Fibroblast of lung (primary cell): ENCODE data around the gene RUFY2. TPM values are rescaled to one million over a fixed set of nuclear protein-coding genes. Genes with fewer than 3 reads are reported as not detected.

Experiments used
- DNase-seq, 2 donors: peaks; one replicate each; pipeline versions ENCODE4 v3.0.0 to v3.0.0-alpha.2; 2010; ENCODE audit warnings: low read depth in 2 of 2
- H2AFZ ChIP-seq: 2 replicates; pipeline ENCODE4 v1.5.1; 2012; ENCODE audit warnings: low read length, control low read depth, inconsistent platforms
- H3K27ac ChIP-seq: 2 replicates; pipeline ENCODE4 v1.5.1; 2011; ENCODE audit warnings: low read length, control low read depth; ENCODE audit not compliant: insufficient read depth
- H3K27me3 ChIP-seq: 2 replicates; pipeline ENCODE4 v1.5.1; 2011; ENCODE audit warnings: mild to moderate bottlenecking, low read length; ENCODE audit not compliant: control insufficient read depth, insufficient read depth
- H3K36me3 ChIP-seq: 2 replicates; pipeline ENCODE4 v1.5.1; 2011; ENCODE audit warnings: low read length; ENCODE audit not compliant: control insufficient read depth, insufficient read depth
- H3K4me1 ChIP-seq: 2 replicates; pipeline ENCODE4 v1.5.1; 2011; ENCODE audit warnings: low read length; ENCODE audit not compliant: control insufficient read depth, insufficient read depth; ENCODE audit errors: extremely low read depth
- H3K4me2 ChIP-seq: 2 replicates; pipeline ENCODE4 v1.5.1; 2011; ENCODE audit warnings: low read length, control low read depth; ENCODE audit not compliant: insufficient read depth; ENCODE audit errors: extremely low read depth
- H3K4me3 ChIP-seq, 4 experiments: fragments of 200-600 bp in 1 of 4; sonication (generic) in 1 of 4; replicated peaks in 1 of 4; 2 replicates each; pipeline ENCODE4 v1.5.1; 2011 to 2016; ENCODE audit warnings: low read length in 4 of 4, low read depth in 3 of 4, mild to moderate bottlenecking in 3 of 4, control low read depth in 2 of 4, inconsistent platforms in 1 of 4, mixed read lengths in 1 of 4; ENCODE audit not compliant: insufficient read depth in 1 of 4; ENCODE audit errors: control extremely low read depth in 1 of 4
- H3K79me2 ChIP-seq: 2 replicates; pipeline ENCODE4 v1.5.1; 2012; ENCODE audit warnings: mild to moderate bottlenecking, low read length, inconsistent platforms; ENCODE audit not compliant: control insufficient read depth, insufficient read depth
- H3K9ac ChIP-seq: 2 replicates; pipeline ENCODE4 v1.5.1; 2011; ENCODE audit warnings: mild to moderate bottlenecking, low read length, control low read depth; ENCODE audit not compliant: insufficient read depth
- H3K9me3 ChIP-seq: 2 replicates; pipeline ENCODE4 v1.5.1; 2012; ENCODE audit warnings: low read depth, low read length; ENCODE audit not compliant: control insufficient read depth, insufficient read depth
- H4K20me1 ChIP-seq: 2 replicates; pipeline ENCODE4 v1.5.1; 2011; ENCODE audit warnings: low read length; ENCODE audit not compliant: control insufficient read depth, insufficient read depth; ENCODE audit errors: extremely low read depth
- EZH2 ChIP-seq: IDR thresholded peaks from 2 replicates; pipeline ENCODE4 v1.5.1; 2012; ENCODE audit warnings: low read length, control low read depth, mild to moderate bottlenecking; ENCODE audit errors: missing control alignments
- polyA plus RNA-seq, 2 donors: library from polyadenylated mRNA; depleted of rRNA in 1 of 2; stranded (reverse) in 1 of 2; unstranded in 1 of 2; fragments of >200 nt; gene quantifications; 2 replicates each; pipeline ENCODE4 v1.2.1, GENCODE V29; 2011 to 2012; ENCODE audit warnings: missing spikeins in 1 of 2
- total RNA-seq: library from RNA; depleted of rRNA; stranded (reverse); fragments of >200 nt; gene quantifications from 2 replicates; pipeline ENCODE4 v1.2.1, GENCODE V29; 2014
- TF ChIP-seq, protein P1 (sequence below), 2 donors: IDR thresholded peaks in 1 of 2; conservative IDR thresholded peaks in 1 of 2; 1 replicate in 1 of 2; 2 replicates in 1 of 2; pipeline ENCODE4 v1.5.1; 2011 to 2012; ENCODE audit warnings: low read length in 2 of 2, control low read depth in 1 of 2, inconsistent platforms in 1 of 2, low read depth in 1 of 2, mild to moderate bottlenecking in 1 of 2

RUFY2 gene
- total and polyA plus RNA-seq, 2 donors (not counting 1 experiment from before 2014, with no cell fraction given): 18.4 to 25.9 TPM

DNA sequence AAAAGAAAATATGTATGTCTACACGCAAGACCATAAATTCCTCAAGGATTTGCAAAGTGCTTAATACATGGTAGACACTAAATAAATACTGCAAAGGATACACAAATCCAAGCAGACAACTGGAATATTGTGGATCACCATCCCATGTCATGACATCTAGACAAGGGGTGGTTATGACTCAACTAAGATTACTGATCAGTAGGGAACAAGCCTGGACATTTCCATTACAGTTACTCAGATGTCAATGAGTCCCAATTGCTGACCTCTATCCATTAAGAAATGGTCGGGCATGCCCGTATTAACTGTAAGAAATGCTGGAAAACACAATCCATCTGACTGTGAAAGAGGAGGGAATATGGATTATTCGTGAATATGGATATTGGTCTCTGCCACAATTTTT, 27.6 kb upstream of the RUFY2 start:
- Histone ChIP-seq H3K36me3 (no peaks in the 10 kb centered on the region), H3K9me3 (no peaks in the 10 kb centered on the region), H3K4me3 (no peak overlapping the region), H3K27me3 (no peaks in the 10 kb centered on the region), H2AFZ (no peak overlapping the region), H3K27ac (no peak overlapping the region), H3K9ac (no peak overlapping the region), H4K20me1 (no peaks in the 10 kb centered on the region), H3K4me2 (no peak overlapping the region), H3K79me2 (no peaks in the 10 kb centered on the region), H3K4me1 (no peaks in the 10 kb centered on the region)
- no peak for TF ChIP-seq EZH2
- TF ChIP-seq, protein P1, sequence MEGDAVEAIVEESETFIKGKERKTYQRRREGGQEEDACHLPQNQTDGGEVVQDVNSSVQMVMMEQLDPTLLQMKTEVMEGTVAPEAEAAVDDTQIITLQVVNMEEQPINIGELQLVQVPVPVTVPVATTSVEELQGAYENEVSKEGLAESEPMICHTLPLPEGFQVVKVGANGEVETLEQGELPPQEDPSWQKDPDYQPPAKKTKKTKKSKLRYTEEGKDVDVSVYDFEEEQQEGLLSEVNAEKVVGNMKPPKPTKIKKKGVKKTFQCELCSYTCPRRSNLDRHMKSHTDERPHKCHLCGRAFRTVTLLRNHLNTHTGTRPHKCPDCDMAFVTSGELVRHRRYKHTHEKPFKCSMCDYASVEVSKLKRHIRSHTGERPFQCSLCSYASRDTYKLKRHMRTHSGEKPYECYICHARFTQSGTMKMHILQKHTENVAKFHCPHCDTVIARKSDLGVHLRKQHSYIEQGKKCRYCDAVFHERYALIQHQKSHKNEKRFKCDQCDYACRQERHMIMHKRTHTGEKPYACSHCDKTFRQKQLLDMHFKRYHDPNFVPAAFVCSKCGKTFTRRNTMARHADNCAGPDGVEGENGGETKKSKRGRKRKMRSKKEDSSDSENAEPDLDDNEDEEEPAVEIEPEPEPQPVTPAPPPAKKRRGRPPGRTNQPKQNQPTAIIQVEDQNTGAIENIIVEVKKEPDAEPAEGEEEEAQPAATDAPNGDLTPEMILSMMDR (conservative IDR thresholded peaks at IDR 0.05 in 1 of 2, IDR thresholded peaks at IDR 0.05 in 1 of 2; ENCODE audit: low read depth in 1 of 2, low read length in 2 of 2): no peak
- peak; percentile 1 to 12 for DNase-seq

DNA sequence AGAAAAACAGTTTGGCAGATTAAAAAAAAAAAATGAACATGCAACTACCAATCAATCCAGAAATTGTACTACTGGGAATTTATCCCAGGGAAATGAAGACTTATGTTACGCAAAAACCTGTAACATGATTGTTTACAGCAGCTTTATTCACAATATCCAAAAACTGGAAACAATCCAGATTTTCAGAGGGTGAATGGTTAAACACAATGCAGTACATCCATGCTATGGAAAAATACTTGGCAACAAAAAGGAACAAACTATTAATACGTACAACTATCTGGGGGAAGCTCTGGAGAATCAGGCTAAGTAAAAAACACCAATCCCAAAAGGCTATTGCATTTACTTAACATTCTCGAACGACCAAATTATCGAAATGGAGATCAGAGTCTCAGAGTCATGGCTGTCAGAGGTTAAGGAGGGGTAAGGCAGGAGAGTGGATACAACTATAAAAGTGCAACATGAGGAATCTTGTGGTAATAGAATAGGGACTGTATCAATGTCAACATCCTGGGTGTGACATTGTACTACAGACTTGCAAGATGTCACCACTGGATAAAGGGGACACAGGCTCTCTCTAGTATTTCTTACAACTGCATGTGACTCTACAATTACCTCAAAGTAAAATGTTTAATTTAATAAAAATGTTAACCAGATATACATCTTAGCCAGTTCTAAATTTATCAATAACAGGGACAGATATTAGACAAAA, 21.5 kb upstream of the RUFY2 start:
- H3K4me3 ChIP-seq: no peak overlapping the region
- H3K9me3 ChIP-seq: no peaks in the 10 kb centered on the region
- no peaks in the 10 kb centered on the region for H3K36me3 ChIP-seq
- H3K9ac ChIP-seq: no peak overlapping the region
- H3K27me3 ChIP-seq: no peaks in the 10 kb centered on the region
- DNase-seq: peak in 1 of 2 donors; percentile 46
- H3K4me2 ChIP-seq: no peak overlapping the region
- H3K79me2 ChIP-seq: no peaks in the 10 kb centered on the region
- H4K20me1 ChIP-seq: no peaks in the 10 kb centered on the region
- H3K27ac ChIP-seq: no peak overlapping the region
- H3K4me1 ChIP-seq: no peaks in the 10 kb centered on the region
- no peak overlapping the region for H2AFZ ChIP-seq
- TF ChIP-seq, protein P1 (conservative IDR thresholded peaks at IDR 0.05 in 1 of 2, IDR thresholded peaks at IDR 0.05 in 1 of 2; ENCODE audit: low read depth in 1 of 2, low read length in 2 of 2): no peak
- TF ChIP-seq EZH2: no peak

DNA sequence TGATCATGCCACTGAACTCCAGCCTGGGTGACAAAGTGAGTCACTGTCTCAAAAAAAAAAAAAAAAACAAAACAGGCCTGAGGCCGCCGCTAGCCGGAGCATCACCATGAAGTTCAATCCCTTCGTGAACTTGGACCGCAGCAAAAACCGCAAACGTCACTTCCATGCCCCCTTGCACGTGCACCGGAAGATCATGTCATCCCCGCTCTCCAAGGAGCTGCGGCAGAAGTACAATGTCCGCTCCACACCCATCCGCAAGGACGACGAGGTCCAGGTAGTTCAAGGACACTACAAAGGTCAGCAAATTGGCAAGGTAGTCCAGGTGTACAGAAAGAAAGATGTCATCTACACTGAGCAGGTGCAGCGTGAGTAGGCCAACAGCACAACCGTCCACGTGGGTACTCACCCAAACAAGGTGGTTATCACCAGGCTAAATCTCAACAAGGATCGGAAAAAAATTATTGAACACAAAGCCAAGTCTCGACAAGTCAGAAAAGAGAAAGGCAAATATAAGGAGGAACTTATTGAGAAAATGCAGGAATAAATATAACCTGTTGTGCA, 17.5 kb upstream of the RUFY2 start:
- no peak overlapping the region for H3K9ac ChIP-seq
- no peak overlapping the region for H3K4me3 ChIP-seq
- TF ChIP-seq, protein P1 (conservative IDR thresholded peaks at IDR 0.05 in 1 of 2, IDR thresholded peaks at IDR 0.05 in 1 of 2; ENCODE audit: low read depth in 1 of 2, low read length in 2 of 2): no peak
- TF ChIP-seq EZH2: no peak
- H3K9me3 ChIP-seq: no peaks in the 10 kb centered on the region
- no peaks in the 10 kb centered on the region for H3K36me3 ChIP-seq
- no peaks in the 10 kb centered on the region for H3K27me3 ChIP-seq
- no peaks in the 10 kb centered on the region for H4K20me1 ChIP-seq
- H3K27ac ChIP-seq: no peak overlapping the region
- H3K4me2 ChIP-seq: no peak overlapping the region
- no peak for DNase-seq
- no peaks in the 10 kb centered on the region for H3K4me1 ChIP-seq
- no peaks in the 10 kb centered on the region for H3K79me2 ChIP-seq
- no peak overlapping the region for H2AFZ ChIP-seq
